Sciatic nerve (tissue), 2 donors: ENCODE data around the gene DNER. TPM values are rescaled to one million over a fixed set of nuclear protein-coding genes. Genes with fewer than 3 reads are reported as not detected.
"Not testable (repeated sequence)": the region's sequence is repeated elsewhere in the genome, so short reads cannot be mapped to it uniquely, and the experiment has no call there.

ENCODE experiments used
- ATAC-seq: fragments of 200-7000 bp; cut with Tn5 transposase; one replicate; pipeline ENCODE4 v1.9.1; 2020; ENCODE audit warnings: mild to moderate bottlenecking, moderate library complexity
- DNase-seq: peaks from one replicate; pipeline ENCODE4 v3.0.0-alpha.2; 2020; ENCODE audit warnings: low spot score
- intact Hi-C: fragments of 100-400 bp; cut with DNase I; formaldehyde crosslinking; loops from one replicate; pipeline ENCODE4 v1.14.2; 2022
- total RNA-seq: library from RNA; stranded (reverse); fragmentation: NEBNext Ultra II Directional; extraction: Animal tissue kit (Norgen Biotek cat#: 25700); gene quantifications from one replicate; pipeline ENCODE4 v1.2.1, GENCODE V29; 2021
- donor health status: DM: no; HTN: no; CAD: no.
- donor health status: DM: no; HTN: no; CAD: no.

Gene DNER
- total RNA-seq, 1 donor from 2014 or later: 0.71 TPM

DNA sequence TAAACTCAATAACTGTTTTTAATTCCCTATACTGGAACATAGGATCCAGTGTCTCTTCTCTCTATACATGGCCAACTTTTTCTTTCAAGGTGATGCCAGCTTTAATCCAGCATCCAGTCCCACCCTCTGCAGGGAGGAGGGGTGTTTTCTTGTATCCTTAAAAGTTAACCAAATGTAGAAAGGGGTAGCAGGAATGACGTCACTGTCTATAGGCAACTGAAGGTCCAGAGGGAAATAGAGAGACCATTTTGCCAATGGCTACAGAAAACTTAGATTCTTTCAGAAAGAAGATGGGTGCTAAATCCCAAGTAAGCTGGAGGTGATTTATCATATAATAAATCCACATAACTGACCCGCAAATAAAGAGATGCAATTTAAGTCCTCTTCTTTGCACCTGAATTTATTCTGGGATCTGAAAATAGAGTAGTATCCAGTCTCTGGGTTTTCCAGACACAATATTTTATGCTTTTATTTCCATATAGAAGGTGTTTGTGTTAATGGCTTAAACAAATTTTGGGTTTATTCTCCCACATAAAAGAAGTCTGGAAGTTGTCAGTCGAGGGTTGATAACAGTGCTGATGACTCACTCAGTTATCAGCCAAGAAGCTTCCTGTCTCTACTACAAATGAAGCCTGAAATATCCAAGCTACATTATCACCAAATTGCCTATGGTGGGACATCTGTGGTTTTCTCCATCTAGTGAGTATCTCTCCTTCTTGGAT is 5.7 kb upstream of the DNER start:
- DNase-seq (no peak), ATAC-seq (no peak)
- intact Hi-C loops: no loop called here

DNA sequence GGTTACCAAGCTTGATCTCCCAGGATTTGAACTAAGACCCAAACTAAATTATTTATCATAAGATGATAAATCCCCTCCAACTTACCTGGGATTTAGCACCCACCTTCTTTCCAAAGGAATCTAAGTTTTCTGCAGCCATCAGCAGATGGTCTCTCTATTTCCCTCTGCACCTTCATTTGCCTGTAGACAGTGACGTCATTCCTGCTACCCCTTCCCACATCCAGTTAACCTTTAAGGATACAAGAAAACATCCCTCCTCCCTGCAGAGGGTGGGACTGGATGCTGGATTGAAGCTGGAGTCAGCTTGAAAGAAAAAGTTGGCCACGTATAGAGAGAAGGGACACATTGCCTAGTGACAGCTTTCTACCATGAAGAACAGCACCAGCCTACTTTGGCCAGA is 3.7 kb upstream of the DNER start:
- DNase-seq: no peak
- intact Hi-C loops: no loop called here

DNA sequence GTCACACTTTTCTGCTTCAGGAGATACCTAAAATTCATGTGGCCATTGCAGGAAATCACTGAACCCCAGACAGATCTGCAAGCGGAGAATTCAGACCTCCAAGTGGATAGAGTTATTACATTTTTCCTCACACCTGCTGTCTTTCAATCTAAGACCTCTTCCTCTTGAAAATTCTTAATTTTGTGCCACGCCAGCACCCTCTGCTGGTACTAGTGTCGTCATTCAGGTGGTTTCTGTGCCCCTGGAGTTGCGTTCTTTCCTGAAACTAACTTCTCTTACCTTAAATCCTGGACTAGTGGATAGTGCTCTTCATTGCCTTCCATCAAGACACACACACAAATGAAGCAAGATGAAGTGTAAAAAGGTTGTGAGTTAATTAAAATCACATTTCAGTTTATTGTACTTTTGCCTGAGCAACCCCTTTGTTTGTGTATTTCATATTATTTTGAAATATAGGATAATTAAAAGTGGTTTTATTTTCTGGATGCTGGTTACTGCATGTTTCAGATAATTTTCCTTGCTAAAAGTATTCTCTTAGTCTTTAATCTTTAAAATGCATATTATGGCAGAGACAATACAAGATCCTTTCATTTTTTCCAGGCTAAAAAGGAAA is 1.6 kb upstream of the DNER start:
- intact Hi-C loops: no loop called here
- no peak for DNase-seq
- ATAC-seq: no peak

More for the DNA sequence above, 3.7 kb upstream of the DNER start:
- ATAC-seq: no peak

DNA sequence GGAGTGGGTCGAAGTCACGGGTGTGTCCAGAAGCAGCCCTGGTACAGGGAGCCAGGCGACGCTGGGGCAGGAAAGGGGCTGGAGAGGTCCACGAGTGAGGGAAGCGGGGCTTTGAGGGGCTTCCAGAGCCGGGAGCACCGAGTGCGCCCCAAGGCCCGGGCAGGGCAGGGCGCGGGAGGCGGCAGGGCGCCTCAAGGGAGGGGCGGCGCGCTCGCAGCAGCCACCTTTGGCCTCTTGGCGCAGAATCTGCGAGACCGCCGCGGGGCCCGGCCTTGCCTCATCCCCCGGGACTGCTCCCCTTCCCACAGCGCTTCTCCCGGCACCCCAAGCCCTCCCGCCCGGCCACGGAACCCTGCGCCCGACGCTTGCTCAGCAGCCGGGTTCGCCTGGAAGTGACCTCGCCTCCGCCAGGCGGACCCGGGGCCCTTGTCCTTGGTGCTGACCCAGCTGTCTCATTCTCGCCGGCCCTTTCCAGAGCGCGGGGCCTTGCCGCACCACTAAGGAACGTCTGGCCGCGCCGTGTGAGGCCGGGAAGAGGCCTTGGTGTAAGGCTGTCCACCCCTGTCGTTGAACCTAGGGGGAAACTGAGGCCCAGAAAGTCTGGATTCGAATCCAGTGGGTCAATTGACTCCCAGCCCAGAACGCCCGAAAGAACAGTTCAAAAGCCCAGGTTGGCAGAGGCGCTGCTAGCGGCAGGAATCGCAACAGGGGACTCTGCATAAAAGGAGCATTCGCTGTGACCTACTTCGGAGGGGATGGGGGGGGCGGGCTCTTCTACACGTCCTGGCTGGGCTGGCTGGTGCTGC is 584 bp upstream of the DNER start:
- intact Hi-C loops: no loop called here
- ATAC-seq (peak; percentile 67), DNase-seq (peak; percentile 66)

DNA sequence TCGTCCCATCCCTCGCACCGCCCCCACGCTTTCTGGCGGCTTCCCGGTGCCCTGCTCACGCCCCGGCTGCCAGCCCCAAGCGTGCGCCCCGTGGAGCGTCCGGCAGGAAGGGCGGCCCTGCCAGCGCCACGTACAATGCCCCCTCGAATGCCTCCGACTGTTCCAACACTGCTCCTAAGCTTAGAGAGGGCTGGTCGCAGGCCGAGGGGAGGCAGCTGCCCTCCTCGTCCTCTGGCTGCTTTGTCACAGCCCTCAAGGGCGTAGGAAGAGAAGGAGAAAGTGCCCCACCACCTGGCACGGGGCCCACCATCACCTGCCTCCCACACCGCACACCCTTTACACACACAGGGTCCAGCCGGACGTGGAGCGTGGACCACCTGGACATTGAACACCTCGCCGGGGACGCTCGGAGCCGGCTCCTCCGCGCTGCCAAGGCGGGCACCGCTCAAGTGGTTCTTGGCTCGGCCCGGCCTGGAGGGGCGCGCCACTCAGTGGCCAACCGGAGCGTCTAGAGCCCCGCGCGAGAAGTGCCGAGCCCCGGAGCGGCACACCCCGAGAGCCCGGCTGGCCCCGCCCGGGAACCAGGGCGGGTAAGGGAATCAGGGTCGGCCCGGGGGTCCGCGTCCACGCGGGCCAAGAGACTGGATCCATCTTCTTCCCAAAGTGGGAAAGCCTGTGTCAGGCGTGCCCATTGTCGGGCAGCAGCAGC is 830 bp downstream of the DNER start:
- ATAC-seq (no peak), DNase-seq (no peak)
- intact Hi-C loops: no loop called here

DNA sequence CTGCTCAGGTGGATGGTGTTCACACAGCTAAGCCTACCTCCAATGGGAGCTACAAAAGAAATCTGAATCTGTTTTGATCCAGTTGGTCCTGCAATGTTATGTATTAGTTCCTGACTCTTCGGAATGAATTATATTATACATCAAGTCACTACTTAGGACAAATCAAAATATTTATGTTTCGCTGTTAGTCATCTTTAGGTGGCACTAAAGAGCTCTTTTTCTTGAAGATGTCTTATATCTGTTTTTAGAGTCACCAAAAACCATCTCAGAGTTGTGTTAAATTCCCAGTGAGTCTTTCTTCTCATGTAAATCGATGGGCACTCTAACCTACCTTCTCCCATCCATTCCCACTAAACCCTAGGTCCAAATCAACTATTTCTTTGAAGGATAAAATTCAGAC is 2.2 kb downstream of the DNER start:
- DNase-seq (no peak), ATAC-seq (no peak)
- intact Hi-C loops: no loop called here

DNA sequence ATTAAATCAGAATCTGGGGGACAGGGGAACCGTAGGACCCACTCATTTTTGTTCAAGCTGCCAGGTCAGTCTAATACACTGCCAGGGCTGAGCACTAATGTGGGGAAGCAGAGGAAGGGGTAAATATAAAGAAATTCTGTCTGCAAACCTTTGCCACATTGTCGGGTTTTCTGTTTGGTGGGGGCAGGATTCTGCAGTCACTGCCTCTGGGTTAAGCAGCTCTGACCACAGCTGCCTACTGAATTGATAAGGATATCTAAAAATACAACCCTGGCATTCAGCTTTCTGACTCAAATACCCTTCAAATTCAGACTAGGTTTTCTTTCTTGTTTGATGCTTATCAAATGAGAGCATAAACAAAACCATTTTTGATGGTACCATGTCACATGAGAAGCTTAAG is 6.0 kb downstream of the DNER start:
- intact Hi-C loops: no loop called here
- no peak for ATAC-seq
- DNase-seq: no peak

DNA sequence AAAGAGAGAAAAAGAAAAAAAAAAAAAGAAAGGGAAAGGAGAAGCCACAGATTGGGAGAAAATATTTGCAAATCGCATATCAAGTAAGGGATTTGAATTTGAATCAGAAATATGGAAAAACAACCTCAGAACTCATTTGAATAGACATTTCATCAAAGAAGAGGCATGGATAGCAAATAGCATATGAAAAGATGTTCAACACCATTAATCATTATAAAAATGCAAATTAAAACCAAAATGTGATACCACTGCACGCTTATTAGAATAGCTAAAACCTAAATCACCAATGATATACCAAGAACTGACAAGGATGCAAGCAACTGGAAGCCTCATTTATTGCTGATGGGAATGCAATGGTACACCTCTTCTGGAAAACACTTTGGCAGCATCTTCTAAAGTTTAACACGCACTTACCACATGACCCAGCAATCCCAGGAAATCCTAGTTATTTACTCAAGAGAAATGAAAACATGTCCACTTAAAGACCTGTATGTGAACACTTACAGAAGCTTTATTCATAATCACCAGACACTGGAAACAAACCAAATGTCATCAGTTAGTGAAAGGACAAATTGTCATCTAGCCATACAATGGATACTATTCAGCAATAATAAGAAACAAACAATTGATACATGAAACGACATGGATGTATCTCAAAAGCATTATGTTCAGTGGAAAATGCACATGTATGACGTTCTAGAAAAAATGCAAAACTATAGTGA is 10.3 kb downstream of the DNER start:
- DNase-seq (no peak), ATAC-seq (no peak)
- intact Hi-C loops: no loop called here

DNA sequence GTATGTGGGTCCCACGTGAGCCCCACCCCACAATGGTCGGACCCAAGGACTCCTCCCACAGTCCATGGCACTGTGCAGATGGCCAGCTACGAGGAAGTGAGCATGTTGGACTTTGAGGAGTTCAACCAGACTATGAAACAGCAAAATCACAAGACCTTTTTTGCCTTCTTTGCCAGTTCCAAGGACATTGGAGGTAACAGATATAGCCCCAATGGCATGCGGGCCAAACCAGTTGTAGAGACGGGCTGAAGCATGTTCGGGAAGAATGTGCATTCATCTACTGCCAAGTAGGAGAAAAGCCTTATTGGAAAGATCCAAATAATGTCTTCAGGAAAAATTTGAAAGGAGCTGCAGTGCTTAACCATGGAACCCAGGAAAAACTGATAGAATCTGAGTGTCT is 12.6 kb downstream of the DNER start:
- DNase-seq (no peak), ATAC-seq (no peak)
- intact Hi-C loops: no loop called here

DNA sequence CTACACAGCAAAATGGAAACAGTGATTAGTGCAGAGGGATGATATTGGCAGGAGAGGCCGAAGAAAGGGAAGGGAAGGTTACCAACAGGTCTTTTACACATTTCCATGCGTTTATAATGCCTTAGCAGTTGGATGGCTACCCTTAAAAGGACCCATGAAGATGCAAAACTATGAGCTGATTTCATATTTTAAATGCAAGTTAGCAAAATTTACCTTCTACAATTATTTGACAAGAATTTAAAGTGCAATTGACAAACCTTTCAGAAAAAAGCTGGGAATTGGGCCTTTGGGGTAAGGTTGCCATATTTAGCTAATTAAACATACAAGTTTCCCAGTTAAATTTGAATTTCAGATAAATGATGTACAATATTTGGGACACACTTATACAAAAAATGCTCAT is 13.3 kb downstream of the DNER start:
- DNase-seq (no peak), ATAC-seq (no peak)
- intact Hi-C loops: no loop called here

DNA sequence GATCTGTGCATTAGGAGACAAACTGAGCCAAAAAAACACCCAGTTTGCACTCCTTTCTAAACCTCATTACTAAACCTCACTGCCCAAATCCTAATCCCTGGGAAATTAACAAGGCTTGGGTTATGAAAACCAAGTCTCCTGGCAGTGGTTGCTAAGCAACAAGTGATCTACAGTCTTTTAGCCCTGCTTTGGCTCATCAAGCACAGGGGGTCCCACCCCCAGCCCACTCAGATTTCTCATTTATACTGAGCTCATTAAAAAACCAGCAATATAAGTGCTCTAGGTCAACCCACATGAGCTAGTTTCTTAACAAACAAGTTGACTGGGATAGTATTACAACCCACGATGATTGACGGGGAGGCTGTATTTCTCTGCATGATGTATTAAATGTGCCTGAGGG is 18.4 kb downstream of the DNER start:
- no peak for DNase-seq
- ATAC-seq: no peak
- intact Hi-C loops: no loop called here

DNA sequence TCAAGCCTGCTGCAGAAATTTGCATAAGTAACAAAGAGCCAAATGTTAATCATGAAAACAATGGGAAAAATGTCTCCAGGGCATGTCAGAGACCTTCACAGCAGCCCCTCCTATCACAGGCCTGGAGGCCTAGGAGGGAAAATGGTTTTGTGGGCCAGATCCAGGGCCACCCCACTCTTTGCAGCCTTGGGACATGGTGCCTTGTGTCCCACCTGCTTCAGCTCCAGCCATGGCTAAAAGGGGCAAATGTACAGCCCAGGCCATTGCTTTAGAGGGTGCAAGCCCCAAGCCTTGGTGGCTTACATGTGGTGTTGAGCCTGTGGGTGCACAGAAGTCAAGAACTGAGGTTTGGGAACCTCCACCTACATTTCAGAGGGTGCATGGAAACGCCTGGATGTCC is 20.5 kb downstream of the DNER start:
- intact Hi-C loops, DNase-seq, ATAC-seq: not testable (repeated sequence)

DNA sequence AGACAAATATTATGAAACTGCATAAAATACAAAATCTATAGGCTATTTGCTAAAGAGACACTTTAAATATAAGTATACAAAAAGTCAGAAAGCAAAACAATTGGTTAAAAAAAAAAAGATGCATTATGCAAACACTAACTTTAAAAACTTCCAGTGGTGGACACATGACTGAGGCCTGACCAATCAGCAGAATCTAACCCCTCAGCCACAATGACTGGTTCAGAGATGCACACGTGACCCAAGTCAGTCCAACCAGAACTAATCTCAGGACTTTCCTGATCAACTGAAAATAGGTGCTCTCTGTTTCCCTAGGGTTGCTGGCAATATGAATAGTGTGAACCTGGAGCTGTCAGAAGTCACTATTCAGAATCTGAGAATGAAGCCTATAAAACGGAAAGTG is 22.7 kb downstream of the DNER start:
- intact Hi-C loops: no loop called here
- ATAC-seq: no peak
- DNase-seq: no peak

DNA sequence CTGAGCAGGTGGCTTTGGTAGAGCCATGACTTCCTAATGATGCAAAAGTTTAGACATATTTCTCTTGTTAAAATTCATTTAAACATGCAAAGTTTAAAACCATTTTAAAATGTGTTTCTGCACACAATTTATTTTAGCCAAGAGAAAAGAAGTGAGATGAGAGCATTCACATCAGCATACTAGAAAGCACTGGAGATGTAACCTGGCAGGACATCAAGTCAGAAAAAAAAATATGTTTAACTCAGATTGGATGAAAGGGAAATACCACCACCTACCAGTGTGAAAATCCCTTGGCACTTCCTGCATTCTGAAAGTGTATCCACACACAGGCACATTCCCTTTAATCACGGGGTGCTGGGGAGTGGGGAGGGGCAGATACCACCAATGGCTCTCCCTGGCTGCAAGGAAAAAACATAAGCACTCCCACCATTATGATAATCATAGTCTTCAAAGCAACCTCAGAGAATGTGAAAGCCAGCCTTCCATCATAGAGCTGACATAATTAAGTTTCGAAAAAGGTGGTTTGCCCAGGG is 25.0 kb downstream of the DNER start:
- DNase-seq: no peak
- no peak for ATAC-seq
- intact Hi-C loops: no loop called here

DNA sequence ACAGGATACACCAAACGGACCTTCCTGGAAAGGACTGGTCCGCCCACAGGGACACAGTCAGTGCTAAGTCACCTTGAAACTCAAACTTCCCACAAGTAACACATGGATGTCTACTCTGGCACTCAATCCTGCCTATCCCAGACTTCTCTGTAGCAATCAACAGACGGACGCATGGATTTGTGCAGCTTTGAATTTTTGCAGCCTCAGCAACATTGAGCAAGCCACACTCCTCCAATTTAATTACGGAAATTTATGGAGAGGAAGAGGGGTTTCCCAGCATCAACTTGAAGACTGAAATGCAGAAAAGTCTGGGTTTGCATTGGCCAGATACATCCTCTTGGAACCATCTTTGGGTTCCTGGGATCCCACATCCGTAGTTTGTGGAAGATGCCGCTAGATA is 26.2 kb downstream of the DNER start:
- DNase-seq (no peak), ATAC-seq (no peak)
- intact Hi-C loops: no loop called here

DNA sequence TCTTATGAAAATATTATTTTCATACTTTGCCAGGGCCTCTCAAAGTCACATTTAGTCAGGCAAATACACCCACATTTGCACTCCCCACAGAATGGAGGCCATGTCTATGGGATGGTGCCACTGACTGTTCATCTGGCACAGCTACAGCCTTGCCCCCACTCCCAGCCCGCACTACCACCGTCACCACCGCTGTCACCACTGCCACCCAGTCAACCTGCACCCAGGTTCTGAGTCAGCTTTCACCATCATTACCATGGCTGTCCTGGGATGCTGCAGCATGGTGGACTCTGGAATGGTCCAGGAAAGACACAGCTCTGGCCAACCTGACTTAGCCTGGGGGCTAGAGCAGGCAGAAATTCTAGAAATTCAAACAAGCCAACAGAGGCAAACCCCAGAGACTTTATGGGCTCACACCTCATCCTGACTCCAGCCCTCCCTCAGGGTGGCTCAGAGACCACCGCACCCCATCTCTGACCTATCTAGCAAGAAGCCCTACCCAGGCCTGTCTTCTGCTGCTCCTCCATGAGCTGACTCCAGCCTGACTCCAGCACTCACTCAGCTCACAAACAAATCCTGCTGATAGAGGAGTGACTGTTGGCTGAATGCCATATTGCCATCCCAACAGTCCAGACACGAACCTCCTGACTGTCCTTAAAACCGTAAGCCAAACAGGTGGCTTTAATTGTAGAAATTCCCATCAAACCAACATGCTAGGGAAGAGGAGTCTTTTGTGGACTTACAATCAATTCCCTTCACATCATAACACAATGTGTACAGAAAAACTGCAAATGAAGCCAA is 28.0 kb downstream of the DNER start:
- intact Hi-C loops: no loop called here

DNA sequence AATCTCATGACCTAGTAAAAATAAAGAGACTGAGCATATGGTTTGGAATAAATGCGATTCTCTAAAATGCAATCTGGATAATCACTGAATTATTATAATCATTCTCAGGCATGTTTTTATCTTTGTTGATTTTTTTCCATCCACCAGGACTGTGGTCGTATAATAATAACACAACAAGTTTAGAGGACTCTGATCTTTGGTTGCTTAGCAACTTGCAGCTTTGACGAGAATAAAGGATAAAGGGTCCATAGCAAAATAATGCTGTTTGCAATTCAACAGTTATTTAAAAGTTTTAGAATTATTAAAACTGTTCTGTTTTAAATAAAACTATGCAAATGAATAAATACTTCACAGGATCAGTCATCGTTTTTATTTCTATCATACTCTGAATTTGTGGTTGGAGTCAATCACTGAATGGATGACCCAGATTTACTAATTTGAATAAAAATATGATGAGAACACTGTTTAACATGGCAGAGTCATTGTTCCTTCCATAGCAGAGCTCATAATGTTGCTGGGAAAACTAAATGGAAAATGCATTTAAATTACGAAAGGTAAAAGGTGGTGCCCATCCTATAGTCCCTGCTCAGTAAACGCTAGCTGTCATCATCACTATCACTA is 29.3 kb downstream of the DNER start:
- intact Hi-C loops: no loop called here
- DNase-seq (no peak), ATAC-seq (no peak)

More for the DNA sequence above, 28.0 kb downstream of the DNER start:
- no peak for ATAC-seq
- no peak for DNase-seq
